A204.1 (cell line): Measurements from ENCODE around the gene RDH16.
"Not testable (repeated sequence)": the region's sequence is repeated elsewhere in the genome, so short reads cannot be mapped to it uniquely, and the experiment has no call there.

Source experiments
- FAIRE-seq: peaks from 2 replicates; lab custom pipeline; 2012; peaks lifted over from hg19 to GRCh38; lab: Jason Lieb, UNC

The RDH16 gene

DNA sequence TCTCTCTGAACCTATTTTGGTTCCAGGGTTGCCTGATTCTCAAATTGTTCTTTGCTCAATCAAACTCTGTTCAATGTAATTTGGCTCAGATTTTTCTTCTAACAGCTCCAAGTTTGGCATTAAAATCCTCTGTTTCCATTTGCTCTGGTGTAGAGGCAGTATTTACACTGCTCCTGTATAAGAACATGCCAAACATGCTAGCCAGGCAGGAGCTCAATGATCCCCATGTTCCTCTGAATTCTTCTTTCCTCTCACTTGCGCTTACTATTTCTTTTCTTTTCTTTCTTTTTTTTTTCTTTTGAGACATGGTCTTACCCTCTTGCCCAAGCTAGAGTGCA is 40.4 kb downstream of the RDH16 start:
- no peak for FAIRE-seq

DNA sequence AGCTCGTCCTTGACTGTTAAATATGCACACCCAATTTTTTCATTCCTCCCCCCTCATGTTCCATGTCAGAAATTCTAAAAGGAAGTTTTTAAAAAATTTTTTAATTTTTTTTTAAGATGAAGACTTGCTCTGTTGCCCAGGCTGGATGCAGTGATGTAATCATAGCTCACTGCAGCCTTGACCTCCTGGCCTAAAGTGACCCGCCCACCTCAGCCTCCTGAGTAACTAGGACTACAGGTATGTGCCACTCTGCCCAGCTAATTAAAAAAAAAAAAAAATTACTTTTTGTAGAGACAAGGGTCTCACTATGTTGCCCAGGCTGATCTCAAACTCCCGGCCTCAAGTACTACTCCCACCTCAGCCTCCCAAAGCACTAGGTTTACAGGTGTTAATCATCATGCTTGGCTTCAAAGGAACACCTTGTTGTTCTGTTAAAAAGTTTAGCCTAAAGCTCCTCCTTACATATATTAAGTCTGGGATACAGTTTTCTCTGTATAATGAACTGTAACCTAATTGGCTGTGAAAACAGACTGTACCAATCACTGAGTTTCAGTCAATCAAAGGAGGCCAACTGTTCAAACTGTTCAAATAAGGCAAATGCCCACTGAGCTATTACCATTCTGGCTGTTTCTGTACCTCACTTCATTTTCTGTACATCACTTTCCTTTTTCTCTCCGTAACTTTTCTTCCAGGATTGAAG is 41.0 kb downstream of the RDH16 start:
- no peak for FAIRE-seq

GRCh38 chr12:56914724-56915123 is 42.7 kb downstream of the RDH16 start:
- no peak for FAIRE-seq

- FAIRE-seq: peak; percentile 100
These were observed 43.2 kb downstream of the RDH16 start for GRCh38 chr12:56914256-56914655.

DNA sequence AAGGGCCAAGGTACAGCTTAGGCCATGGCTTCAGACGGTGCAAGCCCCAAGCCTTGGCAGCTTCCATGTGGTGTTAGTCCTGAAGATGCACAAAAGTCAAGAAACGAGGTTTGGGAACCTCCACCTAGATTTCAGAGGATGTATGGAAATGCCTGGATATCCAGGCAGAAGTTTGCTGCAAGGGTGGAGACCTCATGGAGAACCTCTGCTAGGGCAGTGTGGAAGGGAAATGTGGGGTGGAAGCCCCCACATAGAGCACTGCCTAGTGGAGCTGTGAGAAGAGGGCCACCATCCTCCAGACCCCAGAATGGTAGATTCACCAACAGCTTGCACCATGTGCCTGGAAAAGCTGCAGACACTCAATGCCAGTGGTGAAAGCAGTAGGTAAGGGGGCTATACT is 48.0 kb downstream of the RDH16 start:
- FAIRE-seq: not testable (repeated sequence)

DNA sequence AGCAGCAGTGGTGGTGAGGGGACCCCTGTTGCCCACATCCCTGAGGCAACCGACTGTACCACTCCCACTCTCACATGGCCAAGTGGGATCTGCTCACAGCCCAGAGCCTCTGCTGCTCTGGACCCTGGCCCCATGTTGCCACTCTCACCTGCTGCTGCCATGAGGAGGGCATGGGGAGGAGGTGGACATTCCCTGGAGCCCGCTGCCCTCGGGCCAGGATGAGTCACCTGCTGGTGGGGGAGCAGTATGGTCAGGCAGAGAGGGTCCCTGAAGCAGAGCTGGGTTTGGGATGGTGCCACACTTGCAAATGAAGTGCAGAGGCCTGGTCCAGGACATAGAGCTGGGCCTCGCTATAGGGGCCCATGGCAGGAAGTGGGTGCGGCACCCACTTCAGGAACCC is 49.3 kb downstream of the RDH16 start:
- FAIRE-seq: no peak

DNA sequence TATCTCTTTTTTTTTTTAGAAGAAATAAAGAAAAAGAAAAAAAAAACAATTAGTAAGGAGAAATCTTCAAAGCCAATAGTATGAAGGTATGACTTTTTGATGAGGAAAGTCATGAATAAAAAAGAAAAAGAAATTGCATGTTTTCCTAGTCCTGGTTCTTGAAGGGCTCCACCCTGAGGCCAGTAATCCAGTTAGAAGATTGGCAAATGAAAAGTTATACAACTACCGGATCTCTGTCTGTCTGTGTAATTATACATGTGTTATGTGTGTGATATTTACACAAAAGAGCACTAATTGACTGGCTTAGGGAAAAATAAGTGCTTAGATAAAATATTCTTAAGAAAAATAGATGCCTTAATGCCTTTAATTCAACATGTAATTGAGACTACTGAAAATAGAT is 51.6 kb downstream of the RDH16 start:
- FAIRE-seq: no peak

- no peak for FAIRE-seq
These were observed 54.0 kb downstream of the RDH16 start for GRCh38 chr12:56903374-56903773.
